Liver (tissue), 9 donors: ENCODE data around the gene SPARC. TPM values are rescaled to one million over a fixed set of nuclear protein-coding genes. Genes with fewer than 3 reads are reported as not detected.

Source experiments
- DNase-seq: peaks from one replicate; pipeline ENCODE4 v3.0.0-alpha.2; 2017; ENCODE audit warnings: low spot score
- H3K27ac ChIP-seq, 2 donors: one replicate each; pipeline ENCODE4 v1.7.0; 2013; ENCODE audit warnings: inconsistent platforms in 2 of 2, low read length in 2 of 2, control low read depth in 1 of 2, low read depth in 1 of 2, mild to moderate bottlenecking in 1 of 2
- H3K27me3 ChIP-seq, 4 donors: one replicate each; pipeline versions ENCODE4 v1.6.1 to v1.7.0; 2013; ENCODE audit warnings: low read length in 3 of 4, inconsistent platforms in 1 of 4, mild to moderate bottlenecking in 1 of 4, moderate library complexity in 1 of 4; ENCODE audit not compliant: control insufficient read depth in 4 of 4, insufficient read depth in 4 of 4
- H3K36me3 ChIP-seq, 4 donors: one replicate each; pipeline versions ENCODE4 v1.6.1 to v1.7.0; 2013; ENCODE audit warnings: low read length in 3 of 4, mild to moderate bottlenecking in 3 of 4, low read depth in 1 of 4, moderate library complexity in 1 of 4; ENCODE audit not compliant: control insufficient read depth in 4 of 4, insufficient read depth in 3 of 4
- H3K4me1 ChIP-seq, 4 donors: one replicate each; pipeline versions ENCODE4 v1.6.1 to v1.7.0; 2013; ENCODE audit warnings: low read length in 3 of 4, mild to moderate bottlenecking in 3 of 4, moderate library complexity in 1 of 4; ENCODE audit not compliant: control insufficient read depth in 4 of 4, insufficient read depth in 4 of 4
- H3K4me3 ChIP-seq, 3 donors: one replicate each; pipeline versions ENCODE4 v1.6.1 to v1.7.0; 2013; ENCODE audit warnings: low read length in 3 of 3, control low read depth in 1 of 3, low read depth in 1 of 3, mild to moderate bottlenecking in 1 of 3
- H3K9ac ChIP-seq, 2 donors: one replicate each; pipeline ENCODE4 v1.7.0; 2013; ENCODE audit warnings: low read length in 2 of 2, mild to moderate bottlenecking in 2 of 2, moderate library complexity in 2 of 2, control low read depth in 1 of 2, low read depth in 1 of 2
- H3K9me3 ChIP-seq, 4 donors: one replicate each; pipeline versions ENCODE4 v1.6.1 to v1.7.0; 2013; ENCODE audit warnings: low read length in 3 of 4; ENCODE audit not compliant: control insufficient read depth in 4 of 4
- EGR1 ChIP-seq, 2 donors: IDR thresholded peaks; 2 replicates each; pipeline ENCODE4 v1.6.1; 2016 to 2018; ENCODE audit warnings: antibody characterized with exemption in 2 of 2, low read depth in 2 of 2
- FOXA1 ChIP-seq: IDR thresholded peaks from 2 replicates; pipeline ENCODE4 v1.6.1; 2016; ENCODE audit warnings: antibody characterized with exemption
- FOXA2 ChIP-seq: IDR thresholded peaks from 2 replicates; pipeline ENCODE4 v1.6.1; 2016; ENCODE audit warnings: antibody characterized with exemption
- GABPA ChIP-seq, 2 donors: IDR thresholded peaks in 1 of 2; conservative IDR thresholded peaks in 1 of 2; 2 replicates each; pipeline ENCODE4 v1.6.1; 2016; ENCODE audit warnings: antibody characterized with exemption in 2 of 2, mild to moderate bottlenecking in 1 of 2, moderate library complexity in 1 of 2
- HNF4A ChIP-seq, 2 donors: conservative IDR thresholded peaks; 2 replicates each; pipeline ENCODE4 v1.6.1; 2016; ENCODE audit warnings: antibody characterized with exemption in 2 of 2, mild to moderate bottlenecking in 2 of 2
- HNF4G ChIP-seq: IDR thresholded peaks from 2 replicates; pipeline ENCODE4 v1.6.1; 2016; ENCODE audit warnings: antibody characterized with exemption
- JUND ChIP-seq, 2 donors: IDR thresholded peaks; 2 replicates each; pipeline ENCODE4 v1.6.1; 2016; ENCODE audit warnings: antibody characterized with exemption in 2 of 2
- NR2F2 ChIP-seq: IDR thresholded peaks from 2 replicates; pipeline ENCODE4 v1.6.1; 2016; ENCODE audit warnings: antibody characterized with exemption
- RAD21 ChIP-seq, 2 donors: IDR thresholded peaks; 2 replicates each; pipeline ENCODE4 v1.6.1; 2016; ENCODE audit warnings: antibody characterized with exemption in 2 of 2, mild to moderate bottlenecking in 2 of 2
- REST ChIP-seq: IDR thresholded peaks from 2 replicates; pipeline ENCODE4 v1.6.1; 2016; ENCODE audit warnings: antibody characterized with exemption, mild to moderate bottlenecking
- RXRA ChIP-seq, 2 donors: IDR thresholded peaks; 2 replicates each; pipeline ENCODE4 v1.6.1; 2017 to 2018; ENCODE audit warnings: antibody characterized with exemption in 2 of 2, mild to moderate bottlenecking in 1 of 2
- SP1 ChIP-seq: IDR thresholded peaks from 2 replicates; pipeline ENCODE4 v1.6.1; 2018; ENCODE audit warnings: antibody characterized with exemption, mild to moderate bottlenecking
- TAF1 ChIP-seq: conservative IDR thresholded peaks from 2 replicates; pipeline ENCODE4 v1.6.1; 2016; ENCODE audit warnings: antibody characterized with exemption, mild to moderate bottlenecking
- YY1 ChIP-seq: IDR thresholded peaks from 2 replicates; pipeline ENCODE4 v1.6.1; 2016; ENCODE audit warnings: antibody characterized with exemption, mild to moderate bottlenecking
- ZBTB33 ChIP-seq: IDR thresholded peaks from 2 replicates; pipeline ENCODE4 v1.6.1; 2016; ENCODE audit warnings: antibody characterized with exemption
- WGBS: extraction: QIAGEN DNeasy Blood & Tissue Kit; methylation state at CpG from one replicate; pipeline ENCODE4 v1.1.7; 2013; 5-methylcytosine and 5-hydroxymethylcytosine counted together
- polyA plus RNA-seq, 2 donors: library from polyadenylated mRNA; stranded (reverse) in 1 of 2; unstranded in 1 of 2; fragments of 200-250 nt in 1 of 2; fragments of >200 nt in 1 of 2; fragmentation: Nextera tagmentation in 1 of 2; extraction: Ambion mirVana in 1 of 2; gene quantifications; one replicate each; pipeline versions ENCODE4 v1.2.1 to v1.2.3, GENCODE V29; 2013 to 2015
- total RNA-seq, 2 donors: library from RNA; depleted of rRNA; stranded (reverse); fragments of >200 nt; gene quantifications; one replicate each; pipeline ENCODE4 v1.2.3, GENCODE V29; 2014
- TF ChIP-seq, protein P1 (sequence below): fragments of 150-350 bp; IDR thresholded peaks from 2 replicates; pipeline ENCODE4 v1.5.1; 2017; ENCODE audit warnings: improper control_type of control experiment, low read depth, low read length; ENCODE audit not compliant: missing input control
- TF ChIP-seq, protein P2 (sequence below): IDR thresholded peaks from 2 replicates; pipeline ENCODE4 v1.6.1; 2016; ENCODE audit warnings: antibody characterized with exemption
- TF ChIP-seq, protein P3 (sequence below): IDR thresholded peaks from 2 replicates; pipeline ENCODE4 v1.6.1; 2016; ENCODE audit warnings: antibody characterized with exemption
- donor health status: healthy.
- donor health status: healthy.
- donor health status: healthy.
- donor health status: healthy.
- donor health status: healthy.

The SPARC gene
- total and polyA plus RNA-seq, 4 donors: 96.6 to 269 (median 110) TPM

DNA sequence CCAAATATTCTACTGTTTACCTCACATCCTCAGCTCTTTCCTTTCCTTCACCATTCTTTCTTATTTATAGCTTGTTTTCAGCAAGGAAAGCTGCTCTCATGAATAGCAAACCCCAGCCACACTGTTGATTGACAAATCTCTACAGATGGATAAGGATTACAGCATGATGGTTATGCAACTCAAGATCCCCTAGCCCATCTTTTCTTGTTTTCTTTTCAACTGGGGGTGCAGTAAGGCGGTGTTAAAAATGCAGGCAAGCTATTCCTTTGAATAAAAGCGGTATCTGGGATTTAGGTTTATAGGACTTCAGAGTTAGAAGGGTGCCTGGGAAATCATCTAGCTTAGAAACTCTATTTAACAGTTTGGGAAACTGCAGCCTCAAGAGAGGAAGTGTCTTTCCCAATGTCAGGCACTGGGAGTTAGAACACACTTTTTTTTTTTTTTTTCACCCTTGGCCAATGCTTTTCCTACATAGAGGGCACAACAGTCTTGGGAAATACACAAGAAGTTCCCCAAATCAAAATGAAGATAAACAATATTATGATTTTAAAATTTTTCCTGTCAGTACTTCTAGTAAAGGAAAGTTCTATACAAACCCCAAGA lies 2.6 kb downstream of the SPARC start:
- TF ChIP-seq SP1 (no peak), ZBTB33 (no peak), GABPA (IDR thresholded peaks at IDR 0.05 in 1 of 2, conservative IDR thresholded peaks at IDR 0.05 in 1 of 2) (no peak)
- peak overlapping the region in 1 of 2 donors; percentile 74 for H3K27ac ChIP-seq
- H3K4me3 ChIP-seq: no peak overlapping the region
- DNase-seq: no peak
- WGBS: 83% methylated on average over 2 of the region's 2 CpGs
- H3K27me3 ChIP-seq: no peaks in the 10 kb centered on the region
- H3K9me3 ChIP-seq: no peaks in the 10 kb centered on the region
- no peaks in the 10 kb centered on the region for H3K36me3 ChIP-seq
- H3K9ac ChIP-seq: peak overlapping the region in 1 of 2 donors; percentile 36
- H3K4me1 ChIP-seq: no peaks in the 10 kb centered on the region

DNA sequence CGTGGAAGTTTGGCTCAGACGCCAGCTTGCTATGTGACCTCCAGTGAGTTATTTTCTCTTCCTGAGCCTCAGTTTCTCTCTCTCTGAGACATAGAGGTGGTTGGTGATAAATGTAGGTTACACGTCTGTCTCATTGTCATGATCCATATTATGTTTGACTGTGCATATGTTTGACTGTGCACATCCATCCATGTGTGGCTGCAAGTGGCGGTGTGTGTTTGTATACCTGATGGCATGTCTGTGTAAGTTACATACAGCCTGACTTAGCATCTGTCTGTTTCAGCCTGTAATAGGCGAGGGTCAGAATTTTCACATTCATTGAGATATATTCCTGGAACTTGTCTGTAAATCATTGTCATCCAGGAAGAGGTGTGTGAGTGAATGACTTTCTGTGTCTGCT lies 3.3 kb downstream of the SPARC start:
- Histone ChIP-seq H3K9ac (no peak overlapping the region), H3K4me1 (no peaks in the 10 kb centered on the region), H3K27ac (peak overlapping the region in 1 of 2 donors; percentile 33), H3K36me3 (no peaks in the 10 kb centered on the region), H3K4me3 (no peak overlapping the region), H3K9me3 (no peaks in the 10 kb centered on the region), H3K27me3 (no peaks in the 10 kb centered on the region)
- no peak for TF ChIP-seq SP1
- no peak for TF ChIP-seq YY1
- no peak for TF ChIP-seq HNF4A (conservative IDR thresholded peaks at IDR 0.05)
- DNase-seq: no peak
- WGBS: 80% methylated on average over 5 of the region's 5 CpGs

DNA sequence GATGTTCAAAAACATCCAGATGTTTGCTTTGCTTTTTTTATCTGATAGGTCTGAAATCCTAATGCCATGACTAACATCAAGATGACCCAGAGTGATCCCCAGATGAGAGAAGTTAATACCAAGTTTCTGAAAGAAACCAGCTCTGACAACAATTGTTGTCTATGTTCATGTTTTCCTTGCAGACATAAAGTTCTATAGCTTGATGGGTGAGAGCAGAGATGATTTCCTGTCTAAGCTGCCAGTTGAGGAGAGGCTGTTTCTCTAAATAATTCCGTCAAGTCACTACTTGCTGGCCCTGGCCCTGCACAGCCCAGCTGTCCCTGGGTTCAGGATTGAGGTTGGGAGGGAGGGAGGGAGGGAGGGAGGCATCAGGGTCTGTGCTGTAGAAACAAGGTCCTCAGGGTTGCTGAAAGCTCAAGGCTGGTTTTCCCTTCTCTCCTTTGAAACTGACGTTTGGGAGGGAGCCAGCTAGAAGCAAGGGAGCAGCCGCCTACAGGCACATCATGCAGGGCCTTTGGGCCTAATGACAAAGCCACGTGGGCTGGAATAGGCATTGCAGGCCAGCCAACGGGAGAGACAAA lies 3.9 kb downstream of the SPARC start:
- no peaks in the 10 kb centered on the region for H3K4me1 ChIP-seq
- TF ChIP-seq FOXA2 (no peak), GABPA (IDR thresholded peaks at IDR 0.05 in 1 of 2, conservative IDR thresholded peaks at IDR 0.05 in 1 of 2) (no peak), SP1 (no peak), HNF4G (no peak), REST (no peak), EGR1 (IDR thresholded peaks at IDR 0.05; ENCODE audit: low read depth in 2 of 2) (no peak), NR2F2 (no peak), RAD21 (IDR thresholded peaks at IDR 0.05) (no peak), RXRA (IDR thresholded peaks at IDR 0.05) (no peak), ZBTB33 (no peak), TAF1 (no peak), JUND (IDR thresholded peaks at IDR 0.05) (no peak), FOXA1 (no peak), HNF4A (conservative IDR thresholded peaks at IDR 0.05) (no peak)
- TF ChIP-seq, protein P1, sequence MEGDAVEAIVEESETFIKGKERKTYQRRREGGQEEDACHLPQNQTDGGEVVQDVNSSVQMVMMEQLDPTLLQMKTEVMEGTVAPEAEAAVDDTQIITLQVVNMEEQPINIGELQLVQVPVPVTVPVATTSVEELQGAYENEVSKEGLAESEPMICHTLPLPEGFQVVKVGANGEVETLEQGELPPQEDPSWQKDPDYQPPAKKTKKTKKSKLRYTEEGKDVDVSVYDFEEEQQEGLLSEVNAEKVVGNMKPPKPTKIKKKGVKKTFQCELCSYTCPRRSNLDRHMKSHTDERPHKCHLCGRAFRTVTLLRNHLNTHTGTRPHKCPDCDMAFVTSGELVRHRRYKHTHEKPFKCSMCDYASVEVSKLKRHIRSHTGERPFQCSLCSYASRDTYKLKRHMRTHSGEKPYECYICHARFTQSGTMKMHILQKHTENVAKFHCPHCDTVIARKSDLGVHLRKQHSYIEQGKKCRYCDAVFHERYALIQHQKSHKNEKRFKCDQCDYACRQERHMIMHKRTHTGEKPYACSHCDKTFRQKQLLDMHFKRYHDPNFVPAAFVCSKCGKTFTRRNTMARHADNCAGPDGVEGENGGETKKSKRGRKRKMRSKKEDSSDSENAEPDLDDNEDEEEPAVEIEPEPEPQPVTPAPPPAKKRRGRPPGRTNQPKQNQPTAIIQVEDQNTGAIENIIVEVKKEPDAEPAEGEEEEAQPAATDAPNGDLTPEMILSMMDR: no peak
- TF ChIP-seq, protein P2, sequence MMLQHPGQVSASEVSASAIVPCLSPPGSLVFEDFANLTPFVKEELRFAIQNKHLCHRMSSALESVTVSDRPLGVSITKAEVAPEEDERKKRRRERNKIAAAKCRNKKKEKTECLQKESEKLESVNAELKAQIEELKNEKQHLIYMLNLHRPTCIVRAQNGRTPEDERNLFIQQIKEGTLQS: no peak
- TF ChIP-seq, protein P3, sequence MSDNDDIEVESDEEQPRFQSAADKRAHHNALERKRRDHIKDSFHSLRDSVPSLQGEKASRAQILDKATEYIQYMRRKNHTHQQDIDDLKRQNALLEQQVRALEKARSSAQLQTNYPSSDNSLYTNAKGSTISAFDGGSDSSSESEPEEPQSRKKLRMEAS: no peak
- H3K27me3 ChIP-seq: no peaks in the 10 kb centered on the region
- DNase-seq: no peak
- 63% methylated on average over 5 of the region's 5 CpGs for WGBS
- H3K4me3 ChIP-seq: no peak overlapping the region
- H3K9me3 ChIP-seq: no peaks in the 10 kb centered on the region
- H3K9ac ChIP-seq: no peak overlapping the region
- no peaks in the 10 kb centered on the region for H3K36me3 ChIP-seq
- peak overlapping the region; percentile 32 to 33 for H3K27ac ChIP-seq
